ENCODE results near the gene FUS.
A peak's percentile ranks its signal among the peaks of the same experiment; 100 is the strongest.
"Not testable (repeated sequence)": the region's sequence is repeated elsewhere in the genome, so short reads cannot be mapped to it uniquely, and the experiment has no call there.

FUS gene

GRCh38 chr16:31186930-31187807, 7.2 kb downstream of the FUS start:
- DNase-seq (ENCODE audit: low read depth in 2 of 2), result no peak

- DNase-seq (ENCODE audit: low read depth in 2 of 2), result no peak
Measured at GRCh38 chr16:31187808-31188189, 7.9 kb downstream of the FUS start.

DNA sequence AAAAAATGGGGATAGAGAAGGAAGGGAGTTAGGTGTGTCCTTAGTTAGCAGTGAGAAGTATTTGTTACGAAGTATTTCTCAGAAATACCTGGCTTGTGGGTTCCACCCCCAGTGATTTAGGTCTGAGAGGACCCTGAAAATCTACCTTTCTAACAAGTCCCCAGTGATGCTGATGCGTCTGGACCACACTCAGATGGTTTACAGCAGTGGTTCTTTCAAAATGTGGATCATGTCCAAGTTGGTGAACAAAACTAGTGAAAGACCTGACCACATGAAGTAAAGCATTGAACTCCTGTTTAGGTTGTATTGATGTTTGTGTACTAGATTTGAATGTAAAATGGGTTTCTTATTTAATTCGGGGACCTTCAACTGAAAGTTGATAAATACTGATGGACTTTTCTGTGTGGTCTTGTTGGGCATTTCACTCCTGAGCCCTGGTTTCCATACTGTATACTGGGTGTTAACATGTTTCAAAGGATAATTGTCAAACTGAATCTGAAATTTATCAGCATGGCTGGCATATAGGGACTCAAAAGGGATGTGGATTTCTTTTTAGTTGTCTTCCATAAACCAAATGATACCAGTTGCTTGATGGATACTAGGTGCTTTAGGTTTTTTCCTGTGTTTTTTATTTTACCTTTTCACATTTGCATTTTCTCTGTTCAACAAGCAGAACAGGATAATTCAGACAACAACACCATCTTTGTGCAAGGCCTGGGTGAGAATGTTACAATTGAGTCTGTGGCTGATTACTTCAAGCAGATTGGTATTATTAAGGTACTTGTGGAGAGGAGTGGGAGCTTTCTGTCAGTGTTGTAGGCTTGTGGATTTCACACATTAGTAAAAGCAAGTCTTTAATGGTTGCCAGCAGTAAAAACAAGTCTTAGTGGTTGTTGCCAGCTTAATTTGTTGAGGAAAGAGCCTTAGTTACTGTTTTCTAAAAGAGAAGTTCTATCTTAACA, 8.8 kb downstream of the FUS start:
- DNase-seq (ENCODE audit: low read depth in 2 of 2), result no peak

GRCh38 chr16:31189412-31189778, 9.5 kb downstream of the FUS start:
- no peak for DNase-seq (ENCODE audit: low read depth in 2 of 2)

- DNase-seq (ENCODE audit: low read depth in 2 of 2), result no peak
Measured at GRCh38 chr16:31190061-31190460, 10.1 kb downstream of the FUS start.

DNA sequence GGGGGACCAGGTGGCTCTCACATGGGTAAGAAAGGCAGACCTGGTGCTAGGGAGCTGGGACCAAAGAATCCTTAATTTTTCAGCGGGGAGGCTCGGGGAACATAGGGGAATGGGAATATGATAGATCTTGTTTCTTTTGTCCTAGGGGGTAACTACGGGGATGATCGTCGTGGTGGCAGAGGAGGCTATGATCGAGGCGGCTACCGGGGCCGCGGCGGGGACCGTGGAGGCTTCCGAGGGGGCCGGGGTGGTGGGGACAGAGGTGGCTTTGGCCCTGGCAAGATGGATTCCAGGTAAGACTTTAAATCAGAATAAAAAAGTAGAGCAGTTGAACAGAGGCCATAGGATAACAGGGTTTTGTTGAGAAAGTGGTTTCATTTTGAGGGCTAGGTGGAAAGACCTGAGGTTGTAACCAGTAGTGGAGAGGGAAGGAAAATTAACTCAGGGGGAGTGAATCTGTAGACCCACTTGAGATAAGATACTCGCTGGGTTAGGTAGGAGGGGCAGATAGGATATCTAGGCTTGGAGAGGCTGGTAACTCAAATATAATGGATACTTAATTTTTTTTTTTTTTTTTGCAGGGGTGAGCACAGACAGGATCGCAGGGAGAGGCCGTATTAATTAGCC, 11.0 kb downstream of the FUS start:
- DNase-seq (ENCODE audit: low read depth in 2 of 2), result no peak

GRCh38 chr16:31191697-31192428, 11.9 kb downstream of the FUS start:
- DNase-seq (ENCODE audit: low read depth in 2 of 2), result no peak

GRCh38 chr16:31192856-31193642, 13.1 kb downstream of the FUS start:
- DNase-seq (ENCODE audit: low read depth in 2 of 2), result no peak

DNA sequence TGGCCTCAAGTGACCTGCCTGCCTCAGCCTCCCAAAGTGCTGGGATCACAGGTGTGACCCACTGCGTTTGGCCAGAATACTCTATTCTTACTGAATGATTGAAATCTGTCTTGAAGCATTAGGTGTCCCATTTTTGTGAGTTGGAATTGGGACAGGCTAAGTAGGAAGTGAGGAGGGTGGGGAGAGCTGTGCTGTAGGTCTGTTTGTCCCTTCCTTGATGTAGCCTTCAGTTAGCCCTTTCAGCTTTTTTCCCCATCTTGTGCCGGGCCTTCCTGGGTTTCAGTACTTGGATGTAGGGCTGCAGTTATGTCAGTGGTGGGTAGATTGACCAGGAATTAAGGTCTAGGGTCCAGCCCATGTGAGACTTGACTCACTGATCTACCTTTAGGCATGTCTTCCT, 13.9 kb downstream of the FUS start:
- DNase-seq (ENCODE audit: low read depth in 2 of 2), result no peak

GRCh38 chr16:31194898-31195297, 15.0 kb downstream of the FUS start:
- DNase-seq (ENCODE audit: low read depth in 2 of 2), result no peak

DNA sequence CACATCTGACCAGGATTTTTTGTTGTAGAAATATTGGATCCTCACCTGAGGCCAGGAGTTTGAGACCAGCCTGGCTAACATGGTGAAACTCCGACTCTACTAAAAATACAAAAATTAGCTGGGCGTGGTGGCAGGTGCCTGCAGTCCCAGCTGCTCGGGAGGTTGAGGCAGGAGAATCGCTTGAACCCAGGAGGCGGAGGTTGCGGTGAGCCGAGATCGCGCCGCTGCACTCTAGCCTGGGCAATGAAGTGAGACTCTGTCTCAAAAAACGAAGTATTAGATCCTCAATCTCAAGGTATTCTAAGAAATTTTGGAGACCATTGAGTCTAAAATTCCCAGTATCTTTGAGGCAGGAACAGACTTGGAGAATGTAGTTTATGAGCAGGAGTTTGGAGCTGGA, 15.9 kb downstream of the FUS start:
- DNase-seq (ENCODE audit: low read depth in 2 of 2), result not testable (repeated sequence)

DNA sequence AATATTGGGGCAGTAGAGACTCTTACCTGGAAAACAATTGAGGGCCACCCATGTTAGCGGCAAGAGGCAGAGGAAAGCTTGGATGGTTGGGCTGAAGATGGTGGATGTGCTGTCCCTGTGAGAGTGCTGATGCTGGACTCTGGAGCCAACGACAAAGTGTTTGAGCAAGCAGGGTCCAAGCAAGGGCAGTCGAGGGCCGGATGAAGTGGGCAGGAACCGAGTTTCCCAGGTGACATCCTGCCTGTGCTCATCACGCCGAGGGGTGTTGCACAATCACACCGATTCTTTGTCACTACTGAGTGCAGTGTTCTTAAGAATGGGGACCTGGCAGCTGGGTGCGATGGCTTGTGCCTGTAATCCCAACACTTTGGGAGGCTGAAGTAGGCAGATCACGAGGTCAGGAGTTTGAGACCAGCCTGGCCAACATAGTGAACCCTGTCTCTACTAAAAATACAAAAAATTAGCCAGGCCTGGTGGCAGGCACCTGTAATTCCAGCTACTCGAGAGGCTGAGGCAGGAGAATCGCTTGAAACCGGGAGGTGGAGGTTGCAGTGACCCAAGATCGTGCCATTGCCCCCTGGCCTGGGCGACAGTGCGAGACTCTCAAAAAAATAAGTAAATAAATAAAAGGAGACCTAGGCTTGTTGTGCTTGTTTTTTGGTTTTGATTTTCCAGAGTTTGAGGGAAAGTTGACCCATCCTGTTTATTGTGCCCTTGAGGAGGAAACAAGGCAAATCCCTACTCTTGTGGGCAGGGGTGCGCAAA, 16.6 kb downstream of the FUS start:
- DNase-seq (ENCODE audit: low read depth in 2 of 2), result no peak

- DNase-seq (ENCODE audit: low read depth in 2 of 2), result no peak
Measured at GRCh38 chr16:31198207-31198882, 18.4 kb downstream of the FUS start.

GRCh38 chr16:31199430-31200041, 19.6 kb downstream of the FUS start:
- no peak for DNase-seq (ENCODE audit: low read depth in 2 of 2)

DNA sequence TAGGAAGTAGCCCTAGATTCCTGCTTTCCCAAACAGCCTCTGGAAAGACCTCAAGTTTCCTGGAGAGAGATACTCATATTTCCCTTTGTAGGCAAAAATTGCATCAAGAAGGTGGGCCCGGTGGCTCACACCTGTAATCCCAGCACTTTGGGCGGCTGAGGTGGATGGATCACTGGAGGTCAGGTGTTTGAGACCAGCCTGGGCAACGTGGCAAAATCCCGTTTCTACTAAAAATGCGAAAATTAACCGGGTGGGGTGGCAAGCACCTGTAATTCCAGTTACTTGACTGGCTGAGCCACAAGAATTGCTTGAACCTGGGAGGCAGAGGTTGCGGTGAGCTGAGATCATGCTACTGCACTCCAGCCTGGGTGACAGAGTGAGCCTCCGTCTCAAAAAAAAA, 20.2 kb downstream of the FUS start:
- DNase-seq (ENCODE audit: low read depth in 2 of 2), result not testable (repeated sequence)

- no peak for DNase-seq (ENCODE audit: low read depth in 2 of 2)
Measured at GRCh38 chr16:31200821-31201568, 21.1 kb downstream of the FUS start.

DNA sequence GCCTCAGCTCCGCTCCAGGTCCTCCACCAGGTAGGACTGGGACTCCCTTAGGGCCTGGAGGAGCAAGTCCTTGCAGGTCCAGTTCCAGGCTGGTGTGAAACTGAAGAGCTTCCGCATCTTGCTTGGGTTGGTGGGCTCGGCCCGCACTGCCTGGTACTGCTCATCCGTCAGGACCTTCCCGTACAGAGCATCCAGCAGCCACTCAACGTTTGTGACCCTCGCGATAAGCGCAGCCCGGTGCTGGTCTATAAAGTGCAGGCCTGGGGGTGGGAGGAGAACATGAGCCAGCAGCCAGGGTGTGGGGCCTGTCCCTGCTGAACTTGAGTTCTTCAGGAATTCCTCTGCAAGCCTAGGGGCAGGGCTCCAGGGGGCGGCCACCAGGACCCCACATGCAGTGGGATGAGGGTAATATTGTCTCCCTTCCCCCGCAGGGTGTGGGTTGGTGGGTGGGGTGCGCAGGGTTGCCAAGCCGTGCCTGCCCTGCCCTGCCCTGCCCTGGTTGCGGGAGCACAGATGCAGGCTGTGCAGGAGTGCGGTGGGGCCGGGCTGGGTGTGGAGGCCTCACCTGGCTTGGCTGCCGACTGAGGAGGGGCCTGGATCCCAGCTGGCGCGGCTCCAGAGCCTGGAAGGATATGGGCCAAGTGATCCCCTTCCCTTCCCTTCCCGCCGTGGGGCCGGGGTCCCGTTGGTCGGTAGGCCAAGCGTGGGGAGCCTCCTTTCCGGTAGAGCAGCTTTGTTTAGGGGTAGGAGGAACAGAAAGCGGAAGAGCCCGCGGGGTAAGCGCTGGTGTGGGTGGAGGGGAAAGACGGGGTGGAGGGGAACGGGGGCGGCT, 21.9 kb downstream of the FUS start:
- DNase-seq (ENCODE audit: low read depth in 2 of 2), result peak in 1 of 2 donors; percentile 28
